ENCODE results near the gene SRBD1.
"Not testable (repeated sequence)": the region's sequence is repeated elsewhere in the genome, so short reads cannot be mapped to it uniquely, and the experiment has no call there.

The SRBD1 gene

GRCh38 chr2:45436456-45436855 lies 174.6 kb downstream of the SRBD1 start:
- in situ Hi-C loops (cut with MboI; ENCODE audit: low sequenced_read_pairs), result no loop called here

DNA sequence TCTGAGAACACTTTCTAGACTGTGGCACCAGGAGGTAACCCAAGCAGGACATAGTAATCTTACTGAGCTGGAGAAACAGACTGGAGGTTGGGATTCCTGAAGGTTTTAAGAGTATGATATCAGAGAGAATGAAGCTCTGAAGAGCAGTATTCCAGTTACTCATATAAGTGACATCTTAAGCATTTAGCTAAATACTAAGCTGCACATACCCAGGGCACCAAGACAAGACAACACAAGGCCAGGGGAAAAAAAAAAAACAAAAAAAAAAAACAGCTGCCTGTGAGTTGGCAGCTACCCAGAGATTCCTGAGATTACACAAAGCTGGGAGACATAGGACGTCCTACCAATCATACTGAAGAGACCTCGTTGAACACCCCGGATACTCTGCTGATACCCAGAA lies 175.8 kb downstream of the SRBD1 start:
- in situ Hi-C loops (cut with MboI; ENCODE audit: low sequenced_read_pairs), result no loop called here

- in situ Hi-C loops (cut with MboI; ENCODE audit: low sequenced_read_pairs), result no loop called here
Measured at GRCh38 chr2:45433363-45433762, 177.7 kb downstream of the SRBD1 start.

- in situ Hi-C loops (cut with MboI; ENCODE audit: low sequenced_read_pairs), result no loop called here
Measured at GRCh38 chr2:45432406-45432805, 178.7 kb downstream of the SRBD1 start.

- in situ Hi-C loops (cut with MboI; ENCODE audit: low sequenced_read_pairs), result not testable (repeated sequence)
Measured at GRCh38 chr2:45426025-45426424, 185.0 kb downstream of the SRBD1 start.

DNA sequence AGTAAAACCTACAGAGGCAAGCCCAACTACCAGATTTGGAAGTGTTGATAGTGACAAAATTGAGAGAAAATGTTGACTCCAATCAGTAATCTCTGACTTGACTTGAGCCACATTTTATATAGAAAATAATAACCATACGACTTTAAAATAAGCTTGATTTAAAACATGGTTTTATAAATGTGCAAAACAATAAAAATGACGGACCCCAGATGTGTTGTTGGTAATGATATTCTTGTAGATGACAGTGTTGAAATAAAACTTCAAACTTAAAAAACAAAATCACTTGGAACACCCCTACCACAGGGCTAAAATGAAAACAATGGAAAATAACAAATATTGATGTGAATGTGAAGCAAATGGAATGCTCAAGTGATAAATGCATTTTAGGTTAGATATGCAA lies 188.1 kb downstream of the SRBD1 start:
- in situ Hi-C loops (cut with MboI; ENCODE audit: low sequenced_read_pairs), result no loop called here

GRCh38 chr2:45418532-45418931 lies 192.5 kb downstream of the SRBD1 start:
- in situ Hi-C loops (cut with MboI; ENCODE audit: low sequenced_read_pairs), result no loop called here

- in situ Hi-C loops (cut with MboI; ENCODE audit: low sequenced_read_pairs), result no loop called here
Measured at GRCh38 chr2:45415534-45416123, 195.4 kb downstream of the SRBD1 start.

DNA sequence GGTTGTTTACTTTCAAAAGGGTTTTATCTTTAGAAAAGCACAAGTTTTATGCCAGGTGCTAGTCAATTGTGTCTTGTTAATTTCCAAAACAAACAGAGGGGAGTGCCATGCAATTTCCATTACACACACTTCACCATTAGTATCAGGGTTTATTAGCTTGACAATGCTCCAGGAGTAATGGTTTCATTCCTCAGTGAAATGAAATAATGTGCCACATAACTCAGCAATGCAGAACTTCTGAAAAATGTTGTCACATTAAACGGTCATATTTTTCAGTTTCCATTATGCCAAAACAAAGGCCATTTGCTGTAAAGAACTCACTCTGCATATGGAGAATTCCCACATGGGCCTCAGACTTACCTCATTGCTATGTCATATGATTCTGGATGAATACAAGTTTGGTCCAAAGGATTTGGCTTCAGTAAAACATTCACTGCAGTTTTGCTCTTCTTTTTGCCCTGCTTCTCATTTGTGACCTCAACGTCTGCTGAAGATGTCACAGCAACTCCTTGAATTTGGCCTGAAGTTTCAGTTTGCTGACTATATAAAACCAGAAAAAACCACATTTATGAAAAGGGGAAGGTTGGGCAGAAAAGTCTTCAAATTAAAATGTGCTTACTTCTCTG lies 198.2 kb downstream of the SRBD1 start:
- in situ Hi-C loops (cut with MboI; ENCODE audit: low sequenced_read_pairs), result no loop called here

DNA sequence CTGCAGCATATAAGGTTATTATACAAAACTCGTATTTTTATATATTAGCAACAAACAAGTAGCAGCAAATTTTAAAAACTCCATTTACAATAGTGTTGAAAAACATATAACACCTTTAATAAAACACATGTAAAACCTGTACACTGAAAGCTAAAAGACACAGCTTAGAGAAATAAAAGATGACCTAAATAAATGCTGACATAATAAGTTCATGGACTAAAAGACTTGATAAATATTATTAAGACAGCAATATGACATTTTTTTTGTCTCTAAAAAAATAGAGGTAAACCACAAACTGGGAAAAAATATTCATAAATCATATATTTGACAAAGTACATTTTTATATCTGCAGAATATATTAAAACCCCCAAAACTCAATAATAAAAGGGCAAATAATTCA lies 201.4 kb downstream of the SRBD1 start:
- in situ Hi-C loops (cut with MboI; ENCODE audit: low sequenced_read_pairs), result no loop called here

- in situ Hi-C loops (cut with MboI; ENCODE audit: low sequenced_read_pairs), result no loop called here
Measured at GRCh38 chr2:45406621-45407020, 204.4 kb downstream of the SRBD1 start.

- in situ Hi-C loops (cut with MboI; ENCODE audit: low sequenced_read_pairs), result no loop called here
Measured at GRCh38 chr2:45404807-45405297, 206.2 kb downstream of the SRBD1 start.

DNA sequence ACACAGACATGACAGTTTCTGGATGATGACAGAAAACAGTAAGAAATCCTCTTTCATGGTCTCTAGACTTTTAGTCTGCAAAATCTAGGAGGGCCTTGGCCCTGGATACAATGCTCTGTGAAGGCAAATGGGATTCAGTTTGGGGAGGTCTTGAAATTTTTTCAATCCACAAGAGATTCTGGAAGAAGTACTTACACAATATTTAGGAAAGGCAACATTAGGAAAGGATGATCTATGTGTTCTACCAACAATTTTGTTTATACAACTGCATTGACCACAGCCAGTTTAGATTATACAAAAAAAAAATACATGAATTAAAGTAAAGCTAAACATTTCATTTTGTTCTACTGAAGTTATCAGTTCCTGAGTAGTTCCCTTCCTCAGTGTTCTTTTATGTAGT lies 208.0 kb downstream of the SRBD1 start:
- in situ Hi-C loops (cut with MboI; ENCODE audit: low sequenced_read_pairs), result no loop called here

- in situ Hi-C loops (cut with MboI; ENCODE audit: low sequenced_read_pairs), result no loop called here
Measured at GRCh38 chr2:45401431-45401922, 209.6 kb downstream of the SRBD1 start.

DNA sequence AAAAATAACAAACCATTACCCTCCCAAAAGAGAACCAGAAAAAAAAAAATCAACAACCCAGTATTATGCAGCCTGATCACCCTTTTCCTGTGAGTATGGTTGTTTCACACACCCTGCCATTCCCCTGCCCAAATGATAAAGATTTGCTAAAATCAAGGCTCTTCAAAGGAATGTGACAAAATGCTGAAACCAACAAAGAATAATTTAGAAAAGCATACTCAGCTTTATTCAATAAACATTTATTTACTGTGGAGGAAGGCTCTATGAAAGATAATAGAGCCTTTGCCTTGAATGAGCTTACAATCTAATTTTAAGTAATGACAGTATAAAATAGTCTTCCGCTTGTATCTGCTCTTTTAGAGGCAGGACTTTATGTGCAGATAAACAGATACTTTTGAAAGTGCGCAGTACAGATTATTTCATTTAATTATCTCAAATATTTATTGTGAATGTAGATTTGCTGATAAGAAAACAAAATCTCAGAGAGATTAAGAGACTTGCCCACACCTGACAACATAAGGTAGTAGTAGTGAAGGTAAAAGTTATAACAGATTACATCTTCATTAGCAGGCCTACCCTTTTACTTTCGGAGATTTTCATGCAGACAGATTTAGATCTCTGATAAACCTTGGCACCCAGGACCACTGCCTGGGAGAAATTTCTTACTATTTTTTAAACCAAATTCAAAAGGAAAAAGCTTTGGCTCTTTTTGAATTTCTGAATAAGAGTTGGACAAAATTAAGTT lies 211.9 kb downstream of the SRBD1 start:
- in situ Hi-C loops (cut with MboI; ENCODE audit: low sequenced_read_pairs), result no loop called here

GRCh38 chr2:45397292-45397691 lies 213.8 kb downstream of the SRBD1 start:
- in situ Hi-C loops (cut with MboI; ENCODE audit: low sequenced_read_pairs), result no loop called here

DNA sequence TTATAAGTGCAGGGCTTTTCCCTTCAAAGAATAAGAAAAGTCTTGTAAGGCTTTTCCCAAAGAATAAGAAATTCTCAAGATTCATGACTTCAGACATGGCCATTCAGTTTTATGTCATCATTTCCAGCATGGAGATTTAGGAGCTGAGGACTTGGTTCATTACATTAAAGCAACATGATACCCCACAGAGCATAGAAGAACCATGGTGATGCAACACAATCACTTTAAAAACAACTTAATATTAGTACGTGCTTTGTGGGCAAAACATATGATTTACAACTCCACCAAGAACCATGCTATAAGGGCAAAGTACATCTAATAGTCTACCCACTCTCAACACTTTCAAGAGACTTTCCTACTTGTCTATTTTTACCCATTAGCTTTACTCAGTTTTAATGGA lies 214.4 kb downstream of the SRBD1 start:
- in situ Hi-C loops (cut with MboI; ENCODE audit: low sequenced_read_pairs), result no loop called here

GRCh38 chr2:45394842-45395241 lies 216.2 kb downstream of the SRBD1 start:
- in situ Hi-C loops (cut with MboI; ENCODE audit: low sequenced_read_pairs), result no loop called here

DNA sequence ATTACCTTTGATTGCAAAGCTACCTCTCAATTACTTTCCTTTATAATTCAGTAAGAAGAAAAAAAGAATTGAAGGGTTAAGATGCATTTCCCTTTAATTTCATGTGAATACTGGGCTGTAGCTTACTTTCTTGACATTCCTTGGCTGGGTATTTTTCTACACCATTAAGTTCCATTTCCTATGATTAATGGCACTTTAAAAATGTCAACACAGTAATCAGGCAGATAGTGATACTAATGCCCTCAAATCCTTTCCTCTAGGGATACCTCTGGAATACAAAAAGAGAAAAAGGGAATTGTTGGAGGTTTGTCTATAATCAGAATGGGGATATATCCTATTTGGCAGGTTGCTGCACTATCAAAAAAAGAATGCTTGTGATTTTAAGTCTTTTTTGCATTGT lies 216.9 kb downstream of the SRBD1 start:
- in situ Hi-C loops (cut with MboI; ENCODE audit: low sequenced_read_pairs), result no loop called here

DNA sequence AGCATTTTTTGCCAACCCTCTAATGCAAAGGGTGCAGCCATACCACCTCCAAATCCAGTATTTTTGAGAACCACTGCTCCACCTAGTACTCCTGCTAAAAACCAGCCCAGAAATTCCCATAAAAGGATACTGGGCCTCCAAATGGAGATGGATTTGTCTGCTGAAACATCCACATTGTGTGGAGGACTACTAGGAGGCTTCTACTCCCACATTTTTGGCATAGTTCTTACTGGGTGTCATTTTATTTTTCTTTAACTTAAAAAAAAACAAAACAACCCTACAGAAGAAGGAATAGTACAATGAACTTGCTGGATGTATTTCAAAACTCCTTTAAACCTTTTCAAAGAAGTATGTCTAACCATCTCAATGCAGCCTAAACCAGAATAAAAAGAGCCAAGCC lies 219.2 kb downstream of the SRBD1 start:
- in situ Hi-C loops (cut with MboI; ENCODE audit: low sequenced_read_pairs), result no loop called here

GRCh38 chr2:45390861-45391260 lies 220.2 kb downstream of the SRBD1 start:
- in situ Hi-C loops (cut with MboI; ENCODE audit: low sequenced_read_pairs), result no loop called here

DNA sequence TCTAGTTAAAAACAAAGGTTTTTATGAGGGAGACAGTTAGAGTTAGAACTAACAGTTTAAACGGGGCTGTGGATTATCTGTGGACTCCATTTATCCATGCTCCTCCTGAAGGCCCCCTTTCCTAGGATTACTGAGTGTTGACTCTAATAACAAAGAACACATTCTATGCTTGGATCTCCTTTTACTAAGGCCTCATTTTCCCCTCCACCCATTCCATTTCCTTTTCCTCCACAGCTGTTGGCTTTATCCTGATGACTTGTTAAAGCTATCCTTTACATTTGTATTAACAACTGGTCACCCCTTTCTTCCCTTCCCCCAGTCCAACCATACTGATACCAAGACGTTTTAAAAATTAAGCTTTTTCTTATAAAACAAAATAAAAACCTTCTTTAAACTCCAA lies 220.6 kb downstream of the SRBD1 start:
- in situ Hi-C loops (cut with MboI; ENCODE audit: low sequenced_read_pairs), result no loop called here
